Smooth muscle cell (in vitro differentiated cells): ENCODE data around the gene CNDP1. TPM values are rescaled to one million over a fixed set of nuclear protein-coding genes. Genes with fewer than 3 reads are reported as not detected.

Experiments used
- DNase-seq: peaks from one replicate; lab custom pipeline; 2025; ENCODE audit not compliant: unreplicated experiment; lab: John Stamatoyannopoulos, UW
- H2AFZ ChIP-seq: fragments of 200-600 bp; sonication (generic); 2 replicates; pipeline ENCODE4 v1.6.0; 2016; ENCODE audit warnings: antibody characterized with exemption, low read depth, mild to moderate bottlenecking
- H3F3A ChIP-seq: fragments of 200-600 bp; sonication (generic); 2 replicates; pipeline ENCODE4 v1.6.0; 2017; ENCODE audit warnings: antibody characterized with exemption, low read depth
- H3K27ac ChIP-seq: fragments of 200-600 bp; sonication (generic); 2 replicates; pipeline ENCODE4 v1.5.1; 2016; ENCODE audit warnings: low read depth, mild to moderate bottlenecking
- H3K27me3 ChIP-seq: fragments of 200-600 bp; sonication (generic); 2 replicates; pipeline ENCODE4 v1.6.1; 2016; ENCODE audit warnings: low read depth, mild to moderate bottlenecking
- H3K36me3 ChIP-seq: fragments of 200-600 bp; sonication (generic); 2 replicates; pipeline ENCODE4 v1.5.1; 2016; ENCODE audit warnings: low read depth
- H3K4me1 ChIP-seq: fragments of 200-600 bp; sonication (generic); 2 replicates; pipeline ENCODE4 v1.5.1; 2016; ENCODE audit warnings: low read depth
- H3K4me2 ChIP-seq: fragments of 200-600 bp; sonication (generic); 2 replicates; pipeline ENCODE4 v1.6.0; 2016; ENCODE audit warnings: mild to moderate bottlenecking
- H3K4me3 ChIP-seq: fragments of 200-600 bp; sonication (generic); 2 replicates; pipeline ENCODE4 v1.5.1; 2016; ENCODE audit warnings: mild to moderate bottlenecking
- H3K79me2 ChIP-seq: fragments of 200-600 bp; sonication (generic); 2 replicates; pipeline ENCODE4 v1.6.0; 2016; ENCODE audit warnings: low read depth, mild to moderate bottlenecking
- H3K9ac ChIP-seq: fragments of 200-600 bp; sonication (generic); 2 replicates; pipeline ENCODE4 v1.6.0; 2016; ENCODE audit warnings: low read depth
- H3K9me3 ChIP-seq: fragments of 200-600 bp; sonication (generic); replicated peaks from 2 replicates; pipeline ENCODE4 v1.5.1; 2016; ENCODE audit warnings: low read depth
- H4K20me1 ChIP-seq: fragments of 200-600 bp; sonication (generic); 2 replicates; pipeline ENCODE4 v1.6.0; 2016; ENCODE audit warnings: low read depth
- WGBS: methylation state at CpG from one replicate; pipeline ENCODE4 v1.1.7; 2016; ENCODE audit warnings: low lambda C conversion rate; 5-methylcytosine and 5-hydroxymethylcytosine counted together
- polyA plus RNA-seq: library from polyadenylated mRNA; unstranded; fragments of >200 nt; fragmentation: Nextera tagmentation; extraction: Ambion mirVana; gene quantifications from 2 replicates; pipeline ENCODE4 v1.2.1, GENCODE V29; 2016
- total RNA-seq: library from RNA; depleted of rRNA; stranded (reverse); fragments of >200 nt; gene quantifications from 2 replicates; pipeline ENCODE4 v1.2.3, GENCODE V29; 2014
- TF ChIP-seq, protein P1 (sequence below): fragments of 200-600 bp; sonication (generic); IDR thresholded peaks from 2 replicates; pipeline ENCODE4 v1.5.1; 2017; ENCODE audit warnings: borderline replicate concordance, mild to moderate bottlenecking, antibody characterized with exemption; ENCODE audit not compliant: insufficient read depth, poor library complexity, severe bottlenecking

Gene CNDP1
- total and polyA plus RNA-seq, 2 experiments from 2014 or later = not detected

GRCh38 chr18:74604774-74605173 lies 70.5 kb downstream of the CNDP1 start:
- DNase-seq = no peak
- H3K36me3 ChIP-seq = no peaks in the 10 kb centered on the region
- H3K4me3 ChIP-seq = no peak overlapping the region
- H3K9me3 ChIP-seq = no peaks in the 10 kb centered on the region
- H3K9ac ChIP-seq = no peak overlapping the region
- H3K27ac ChIP-seq = no peak overlapping the region
- peak overlapping the region; percentile 53 for H3K4me2 ChIP-seq
- 58% methylated on average over 4 of the region's 4 CpGs for WGBS
- H3K27me3 ChIP-seq = no peaks in the 10 kb centered on the region
- H3K79me2 ChIP-seq = peaks cover 59% of the 10 kb centered on the region
- H3F3A ChIP-seq = no peaks in the 10 kb centered on the region
- H3K4me1 ChIP-seq = no peaks in the 10 kb centered on the region
- no peak overlapping the region for H2AFZ ChIP-seq
- peaks cover 26% of the 10 kb centered on the region for H4K20me1 ChIP-seq
- TF ChIP-seq, protein P1, sequence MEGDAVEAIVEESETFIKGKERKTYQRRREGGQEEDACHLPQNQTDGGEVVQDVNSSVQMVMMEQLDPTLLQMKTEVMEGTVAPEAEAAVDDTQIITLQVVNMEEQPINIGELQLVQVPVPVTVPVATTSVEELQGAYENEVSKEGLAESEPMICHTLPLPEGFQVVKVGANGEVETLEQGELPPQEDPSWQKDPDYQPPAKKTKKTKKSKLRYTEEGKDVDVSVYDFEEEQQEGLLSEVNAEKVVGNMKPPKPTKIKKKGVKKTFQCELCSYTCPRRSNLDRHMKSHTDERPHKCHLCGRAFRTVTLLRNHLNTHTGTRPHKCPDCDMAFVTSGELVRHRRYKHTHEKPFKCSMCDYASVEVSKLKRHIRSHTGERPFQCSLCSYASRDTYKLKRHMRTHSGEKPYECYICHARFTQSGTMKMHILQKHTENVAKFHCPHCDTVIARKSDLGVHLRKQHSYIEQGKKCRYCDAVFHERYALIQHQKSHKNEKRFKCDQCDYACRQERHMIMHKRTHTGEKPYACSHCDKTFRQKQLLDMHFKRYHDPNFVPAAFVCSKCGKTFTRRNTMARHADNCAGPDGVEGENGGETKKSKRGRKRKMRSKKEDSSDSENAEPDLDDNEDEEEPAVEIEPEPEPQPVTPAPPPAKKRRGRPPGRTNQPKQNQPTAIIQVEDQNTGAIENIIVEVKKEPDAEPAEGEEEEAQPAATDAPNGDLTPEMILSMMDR = no peak

GRCh38 chr18:74608681-74609080 lies 74.4 kb downstream of the CNDP1 start:
- WGBS = 85% methylated on average over 2 of the region's 2 CpGs
- Histone ChIP-seq H3K79me2 (peaks cover 58% of the 10 kb centered on the region), H3K36me3 (no peaks in the 10 kb centered on the region), H3K4me1 (no peaks in the 10 kb centered on the region), H3K9ac (no peak overlapping the region), H3K4me3 (no peak overlapping the region), H3F3A (no peaks in the 10 kb centered on the region), H3K9me3 (no peaks in the 10 kb centered on the region), H4K20me1 (peaks cover 52% of the 10 kb centered on the region), H3K4me2 (no peak overlapping the region), H3K27me3 (no peaks in the 10 kb centered on the region), H2AFZ (no peak overlapping the region), H3K27ac (no peak overlapping the region)
- DNase-seq = no peak
- TF ChIP-seq, protein P1 = no peak

DNA sequence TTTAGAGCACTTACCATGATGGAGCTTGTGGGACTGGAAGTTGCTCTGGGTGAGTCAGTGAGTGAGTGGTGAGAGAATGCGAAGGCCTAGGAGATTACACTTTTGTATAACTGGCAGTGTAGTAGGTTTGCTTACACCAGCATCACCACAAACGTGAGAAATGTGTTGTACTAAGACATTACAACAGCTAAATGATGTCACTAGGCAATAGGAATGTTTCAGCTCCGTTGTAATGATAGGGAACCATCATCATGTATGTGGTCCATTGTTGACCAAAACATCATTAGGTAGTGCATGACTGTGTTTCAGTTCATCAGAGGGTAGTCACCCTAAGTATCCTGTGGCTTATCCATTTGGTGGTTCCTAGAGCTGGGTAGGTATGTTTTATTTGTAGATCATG lies 75.2 kb downstream of the CNDP1 start:
- no peaks in the 10 kb centered on the region for H3K36me3 ChIP-seq
- no peaks in the 10 kb centered on the region for H3K27me3 ChIP-seq
- no peak for DNase-seq
- H3F3A ChIP-seq = no peaks in the 10 kb centered on the region
- H4K20me1 ChIP-seq = peaks cover 52% of the 10 kb centered on the region
- H3K4me3 ChIP-seq = no peak overlapping the region
- no peak overlapping the region for H3K9ac ChIP-seq
- H3K9me3 ChIP-seq = no peaks in the 10 kb centered on the region
- H3K4me1 ChIP-seq = no peaks in the 10 kb centered on the region
- H3K27ac ChIP-seq = no peak overlapping the region
- 81% methylated on average over 3 of the region's 3 CpGs for WGBS
- no peak overlapping the region for H3K4me2 ChIP-seq
- peaks cover 52% of the 10 kb centered on the region for H3K79me2 ChIP-seq
- H2AFZ ChIP-seq = no peak overlapping the region
- TF ChIP-seq, protein P1 = no peak

DNA sequence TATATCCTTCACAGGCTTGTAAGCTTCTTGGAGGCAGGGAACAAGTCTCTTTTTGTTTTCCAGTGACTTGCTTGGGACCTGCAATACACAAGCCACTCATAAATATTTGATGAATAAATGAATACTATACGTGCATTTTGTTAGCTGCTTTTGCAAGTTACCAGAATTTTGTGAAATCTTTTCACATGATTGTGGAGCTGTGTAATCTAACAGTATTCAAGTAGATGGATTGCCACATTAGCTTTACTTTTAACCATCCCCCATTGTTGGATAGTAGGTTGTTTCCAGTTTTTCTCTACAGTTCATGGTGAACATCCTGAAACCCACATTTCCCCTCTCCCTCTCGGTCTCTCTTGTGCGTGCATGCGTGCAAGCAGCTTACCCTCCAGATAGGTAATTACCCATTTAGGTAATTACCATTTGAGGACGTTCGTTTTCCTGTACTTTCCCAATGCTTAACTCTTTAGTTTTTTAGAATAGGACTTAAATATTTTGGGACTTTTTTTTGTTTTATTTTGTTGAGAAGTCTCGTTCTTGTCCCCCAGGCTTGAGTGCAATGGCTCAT lies 75.8 kb downstream of the CNDP1 start:
- H3K9ac ChIP-seq = no peak overlapping the region
- no peaks in the 10 kb centered on the region for H3F3A ChIP-seq
- no peak overlapping the region for H3K4me2 ChIP-seq
- no peak overlapping the region for H2AFZ ChIP-seq
- H3K36me3 ChIP-seq = no peaks in the 10 kb centered on the region
- no peaks in the 10 kb centered on the region for H3K4me1 ChIP-seq
- H3K27ac ChIP-seq = no peak overlapping the region
- H3K79me2 ChIP-seq = peaks cover 53% of the 10 kb centered on the region
- no peak for DNase-seq
- TF ChIP-seq, protein P1 = no peak
- no peak overlapping the region for H3K4me3 ChIP-seq
- WGBS = 82% methylated on average over 7 of the region's 7 CpGs
- H3K27me3 ChIP-seq = no peaks in the 10 kb centered on the region
- peaks cover 52% of the 10 kb centered on the region for H4K20me1 ChIP-seq
- no peaks in the 10 kb centered on the region for H3K9me3 ChIP-seq
